Stimulated activated CD4-positive, alpha-beta T cell treated with anti-CD3 and anti-CD28 coated beads, Interleukin-12 subunit alpha, Interleukin-12 subunit beta, amount 100 ng/mL, for 4 hours (primary cell): ENCODE data around the gene GPC5.
"Not testable (repeated sequence)": the region's sequence is repeated elsewhere in the genome, so short reads cannot be mapped to it uniquely, and the experiment has no call there.

Source experiments
- DNase-seq: peaks from one replicate; pipeline ENCODE4 v3.0.0-alpha.2; 2020

GPC5 gene

DNA sequence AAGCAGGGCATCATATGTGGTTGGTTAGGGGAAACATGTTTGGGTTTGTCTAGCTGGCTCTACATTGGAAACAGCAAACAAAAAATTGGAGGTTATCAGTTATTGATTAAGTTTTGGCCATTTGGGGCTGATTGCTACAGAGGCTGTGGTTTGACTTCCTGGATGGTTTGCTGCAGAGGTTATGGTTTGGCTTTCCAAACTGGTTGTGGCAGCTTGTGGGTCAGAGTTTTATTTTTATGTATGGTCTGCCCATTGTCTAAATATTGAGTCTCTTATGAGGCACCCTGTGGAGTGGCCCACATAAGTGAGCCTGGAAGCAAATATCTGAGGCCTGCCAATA, 261.6 kb downstream of the GPC5 start:
- DNase-seq: no peak

DNA sequence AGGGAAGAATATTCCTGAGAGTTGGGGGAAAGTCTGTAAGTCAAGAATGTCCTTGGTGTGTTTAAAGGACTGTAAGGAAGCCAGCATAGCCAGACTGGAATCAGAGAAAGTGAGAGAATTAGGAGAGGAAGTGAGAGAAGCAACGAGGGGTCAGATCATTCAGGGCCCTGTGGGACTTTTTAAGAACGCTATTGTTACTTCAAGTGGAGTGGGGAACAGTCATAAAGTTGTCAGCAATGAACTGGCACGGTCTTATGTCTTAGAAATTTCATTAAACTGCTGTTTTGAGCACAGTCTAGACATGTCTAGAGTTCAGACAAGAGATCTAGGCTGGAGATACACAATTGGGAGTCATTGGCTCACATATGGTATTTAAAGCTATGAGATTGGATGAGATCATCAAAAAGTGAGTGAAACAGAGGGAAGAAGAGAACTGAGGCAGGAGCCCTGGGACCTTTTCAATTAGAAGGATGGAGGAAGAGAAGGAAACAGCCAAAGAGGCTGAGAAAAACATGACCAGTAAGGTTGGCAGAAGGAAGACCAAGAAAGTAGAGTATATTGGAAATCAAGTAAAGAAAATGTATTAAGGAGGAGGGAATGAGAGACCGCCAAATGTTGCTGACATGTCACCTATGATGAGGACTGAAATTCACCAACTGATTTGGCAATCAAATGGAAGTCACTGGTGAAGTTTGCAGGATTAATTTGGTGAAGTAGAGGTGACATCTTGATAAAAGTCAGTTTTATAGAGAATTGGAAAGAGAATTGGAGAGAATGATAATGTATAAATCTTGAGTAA, 263.5 kb downstream of the GPC5 start:
- DNase-seq: no peak

DNA sequence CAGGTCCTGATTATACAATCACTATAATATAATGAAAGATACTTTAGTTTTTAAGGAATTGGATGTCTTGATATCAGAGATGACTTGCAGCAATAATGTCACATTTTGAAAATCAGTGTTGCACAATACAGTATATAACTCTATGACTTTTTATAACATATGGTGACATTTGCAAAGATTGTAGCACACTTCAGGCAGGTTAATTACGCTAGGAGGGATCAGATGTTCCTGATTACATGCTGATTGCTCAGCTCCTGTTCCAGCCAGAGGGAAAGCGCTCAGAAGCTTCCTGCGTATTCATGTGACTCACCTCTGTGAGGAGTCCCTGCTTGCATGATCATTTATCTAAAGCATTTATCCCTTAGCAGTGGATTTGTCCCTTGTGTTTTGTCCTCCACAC, 265.6 kb downstream of the GPC5 start:
- DNase-seq: no peak

DNA sequence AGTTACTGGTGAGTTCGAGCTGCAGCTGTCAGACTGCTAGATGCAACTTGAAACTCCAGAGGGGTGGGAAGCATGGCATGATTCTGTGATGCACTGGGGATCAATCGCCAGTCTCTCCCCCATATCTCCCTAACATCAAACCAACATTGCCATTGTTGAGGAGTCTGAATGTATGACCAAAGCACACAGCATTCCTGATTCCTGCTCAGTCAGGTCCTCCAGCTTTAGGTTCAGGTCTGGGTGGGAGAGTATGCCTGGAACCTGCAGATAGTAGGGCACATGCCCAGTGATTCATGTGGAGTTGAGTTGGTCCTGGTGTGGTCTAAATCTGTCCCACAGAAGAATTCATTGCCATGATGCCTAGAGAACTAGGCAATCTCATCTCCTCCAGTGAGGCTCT, 269.1 kb downstream of the GPC5 start:
- no peak for DNase-seq

DNA sequence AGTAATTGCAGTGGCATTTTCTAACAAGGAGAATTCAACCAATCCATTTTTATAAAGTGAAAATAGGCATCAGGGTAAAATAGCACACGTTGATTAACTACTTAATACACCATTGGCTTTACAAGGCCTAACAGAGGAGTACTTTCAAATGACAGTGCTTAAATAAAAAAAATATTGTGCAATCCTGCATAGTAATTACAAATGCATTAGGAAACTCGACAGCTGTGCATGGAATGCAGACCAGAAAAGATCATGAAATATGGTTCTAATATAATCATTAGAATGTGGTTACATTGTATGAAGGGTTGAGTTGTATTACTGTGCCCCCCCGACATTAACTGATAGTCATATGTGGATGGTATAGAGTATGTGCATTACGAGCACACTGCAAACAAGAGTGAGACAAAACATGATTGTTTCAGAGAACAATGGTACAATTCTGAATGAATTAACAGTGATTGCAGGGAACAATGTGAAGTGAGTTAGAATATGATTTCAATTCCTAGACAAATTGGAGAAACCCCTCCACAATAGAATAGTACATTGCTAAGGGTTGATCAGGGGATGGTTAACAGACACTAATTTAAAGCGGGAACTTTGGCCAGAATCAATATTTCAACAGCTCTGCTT, 270.6 kb downstream of the GPC5 start:
- no peak for DNase-seq

DNA sequence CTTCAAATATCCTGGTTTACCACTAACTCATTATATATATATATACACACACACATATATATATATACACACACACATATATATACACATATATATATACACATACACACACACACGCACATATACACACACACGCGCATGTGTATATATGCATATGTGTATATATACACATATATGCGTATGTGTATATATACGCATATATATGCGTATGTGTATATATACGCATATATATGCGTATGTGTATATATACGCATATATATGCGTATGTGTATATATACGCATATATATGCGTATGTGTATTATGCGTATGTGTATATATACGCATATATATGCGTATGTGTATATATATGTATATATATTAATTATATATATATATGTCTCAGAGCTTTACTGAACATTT, 275.9 kb downstream of the GPC5 start:
- not testable (repeated sequence) for DNase-seq

DNA sequence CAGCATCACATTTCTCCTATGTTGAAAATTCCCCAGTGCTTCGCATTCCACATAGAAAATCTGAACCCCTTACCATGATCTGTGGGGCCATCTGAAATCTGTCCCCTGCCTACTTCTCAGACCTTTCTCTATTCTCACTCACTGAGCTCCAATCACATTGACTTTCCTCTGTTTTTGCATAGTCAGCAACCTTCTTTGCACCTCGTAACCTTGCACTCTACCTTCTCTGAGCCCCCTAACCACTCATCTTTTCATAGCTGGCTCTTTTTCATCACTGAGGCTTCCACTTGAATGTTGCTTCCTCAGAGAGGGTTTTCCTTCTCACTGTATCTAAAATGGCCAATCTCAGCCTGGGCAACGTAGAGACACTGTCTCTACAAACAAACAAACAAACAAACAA, 286.3 kb downstream of the GPC5 start:
- no peak for DNase-seq

DNA sequence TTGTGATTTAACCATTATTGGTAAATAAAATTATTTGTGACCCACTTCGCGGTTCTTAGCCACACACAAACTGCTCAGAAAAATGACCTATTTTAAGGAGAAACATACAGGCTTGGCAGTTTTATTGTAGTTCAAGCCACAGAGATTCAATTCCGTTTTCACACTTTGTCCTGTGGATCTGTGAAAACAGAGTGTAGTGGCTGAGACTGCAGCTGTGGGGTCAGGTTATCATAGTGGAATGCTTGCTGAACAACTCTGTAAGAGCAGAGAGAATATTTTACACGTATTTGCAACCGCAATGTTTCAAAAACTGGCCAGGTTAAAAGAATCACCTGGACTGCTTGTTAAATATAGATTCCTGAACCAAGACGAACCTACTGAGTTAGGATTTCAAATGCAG, 292.5 kb downstream of the GPC5 start:
- DNase-seq: no peak

DNA sequence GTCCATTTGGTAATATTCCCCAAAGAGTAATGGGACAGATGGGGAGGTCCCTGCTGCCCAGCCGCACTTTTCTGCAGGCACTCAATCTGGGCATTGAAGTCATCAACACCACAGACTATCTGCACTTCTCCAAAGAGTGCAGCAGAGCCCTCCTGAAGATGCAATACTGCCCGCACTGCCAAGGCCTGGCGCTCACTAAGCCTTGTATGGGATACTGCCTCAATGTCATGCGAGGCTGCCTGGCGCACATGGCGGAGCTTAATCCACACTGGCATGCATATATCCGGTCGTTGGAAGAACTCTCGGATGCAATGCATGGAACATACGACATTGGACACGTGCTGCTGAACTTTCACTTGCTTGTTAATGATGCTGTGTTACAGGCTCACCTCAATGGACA, 295.0 kb downstream of the GPC5 start:
- DNase-seq: no peak

DNA sequence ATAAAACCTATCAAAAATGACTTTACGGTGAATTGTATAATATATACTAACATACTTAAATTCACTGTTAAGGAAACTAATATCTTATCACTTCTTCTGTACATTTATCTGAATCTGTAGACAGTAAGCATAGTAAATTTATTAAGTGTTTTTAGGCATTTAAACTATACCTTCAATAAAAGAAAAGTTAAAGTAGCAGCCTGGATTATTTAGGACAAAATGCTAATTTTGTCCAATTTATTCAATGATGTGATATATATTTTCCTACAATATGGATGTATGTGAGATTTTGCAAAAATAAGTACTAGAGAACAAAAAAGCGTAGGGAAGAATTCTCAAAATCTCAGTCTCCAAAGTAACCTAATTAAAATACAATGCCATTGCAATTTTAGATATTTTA, 299.9 kb downstream of the GPC5 start:
- DNase-seq: no peak

DNA sequence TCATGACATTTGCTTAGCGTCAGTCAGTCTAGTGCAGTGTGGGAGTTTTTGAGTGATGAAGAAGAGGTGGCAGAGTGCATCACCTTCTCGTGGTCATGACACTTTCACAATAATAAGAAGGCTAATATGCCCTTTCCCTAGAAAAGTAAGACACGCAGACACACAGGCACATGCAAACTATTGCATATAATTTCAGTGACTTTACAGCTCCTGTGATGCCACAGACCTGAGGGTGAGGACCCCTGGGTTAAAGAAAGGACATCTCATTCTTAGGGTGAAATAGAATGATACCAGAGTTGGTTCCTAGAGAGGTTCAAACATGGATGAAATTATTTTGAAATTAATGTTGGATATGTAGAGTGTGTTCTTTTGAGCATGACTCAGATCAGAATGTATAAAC, 300.3 kb downstream of the GPC5 start:
- DNase-seq: no peak

DNA sequence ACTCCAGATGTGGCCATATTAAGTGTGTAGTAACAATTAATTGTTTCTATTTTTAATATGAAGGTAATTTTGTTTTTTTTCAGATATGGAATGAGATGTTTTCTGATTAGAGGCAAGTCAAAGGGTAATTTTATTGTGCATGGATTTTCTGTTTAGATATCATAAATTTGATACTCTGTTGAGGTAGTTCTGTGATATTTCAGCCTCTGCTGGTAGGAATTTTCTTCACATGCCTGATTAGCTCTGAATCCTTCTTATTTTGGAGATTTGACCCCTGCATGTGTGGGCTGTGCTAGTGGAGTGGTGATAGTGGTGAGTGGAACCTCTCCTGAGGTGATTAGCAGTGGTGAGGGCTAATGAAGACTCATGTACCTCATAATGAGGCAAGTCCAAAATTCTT, 301.4 kb downstream of the GPC5 start:
- DNase-seq: no peak

DNA sequence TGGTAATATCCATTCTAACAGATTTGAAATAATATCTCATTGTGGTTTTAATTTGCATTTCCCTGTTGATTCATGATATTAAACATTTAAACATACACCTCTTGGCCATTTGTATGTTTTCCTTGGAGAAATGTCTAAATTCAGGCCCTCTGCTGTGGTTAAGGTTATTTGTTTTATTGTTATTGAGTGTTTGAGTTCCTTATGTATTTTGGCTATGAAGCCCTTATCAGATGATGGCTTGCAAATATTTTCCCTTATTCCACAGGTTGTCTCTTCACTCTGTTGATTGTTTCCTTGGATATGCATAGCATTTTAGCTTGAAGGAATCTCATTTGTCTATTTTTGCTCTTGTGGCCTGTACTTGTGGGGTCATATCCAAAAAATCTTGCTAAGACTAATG, 303.6 kb downstream of the GPC5 start:
- DNase-seq: no peak

DNA sequence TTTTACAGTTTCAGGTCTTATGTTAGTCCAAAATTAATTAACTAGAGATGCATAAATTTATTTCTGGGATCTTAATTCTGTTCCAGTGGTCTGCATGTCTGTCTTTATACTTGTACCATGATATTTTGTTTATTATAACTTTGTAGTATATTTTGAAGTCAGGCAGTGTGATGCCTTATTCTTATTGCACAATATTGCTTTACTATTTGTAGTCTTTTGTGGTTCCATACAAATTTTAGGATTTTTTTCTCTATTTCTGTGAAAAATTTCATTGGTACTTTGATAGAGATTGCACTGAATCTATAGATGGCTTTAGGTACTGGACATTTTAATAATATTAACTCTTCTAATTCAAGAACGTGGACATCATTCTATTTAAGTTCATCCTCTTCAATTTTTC, 304.0 kb downstream of the GPC5 start:
- DNase-seq: no peak

DNA sequence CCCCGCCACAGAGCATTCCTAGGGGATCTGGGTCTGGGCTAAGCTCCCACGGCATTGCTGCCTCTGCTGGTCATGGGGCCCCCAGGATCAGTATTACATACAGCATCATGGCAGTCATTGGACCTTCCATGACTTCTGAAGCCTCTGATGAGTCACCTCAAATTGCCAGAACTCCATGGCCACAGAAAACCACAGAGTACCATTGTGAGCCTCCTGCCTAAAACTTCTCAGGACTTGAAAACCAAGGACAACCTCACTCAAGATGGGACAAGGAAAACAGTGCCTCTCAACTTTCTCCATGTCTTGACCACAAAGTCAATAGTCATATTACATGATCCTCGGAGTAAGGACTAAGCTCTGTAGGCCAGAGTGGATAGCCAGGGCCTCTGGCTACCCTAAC, 306.0 kb downstream of the GPC5 start:
- no peak for DNase-seq

DNA sequence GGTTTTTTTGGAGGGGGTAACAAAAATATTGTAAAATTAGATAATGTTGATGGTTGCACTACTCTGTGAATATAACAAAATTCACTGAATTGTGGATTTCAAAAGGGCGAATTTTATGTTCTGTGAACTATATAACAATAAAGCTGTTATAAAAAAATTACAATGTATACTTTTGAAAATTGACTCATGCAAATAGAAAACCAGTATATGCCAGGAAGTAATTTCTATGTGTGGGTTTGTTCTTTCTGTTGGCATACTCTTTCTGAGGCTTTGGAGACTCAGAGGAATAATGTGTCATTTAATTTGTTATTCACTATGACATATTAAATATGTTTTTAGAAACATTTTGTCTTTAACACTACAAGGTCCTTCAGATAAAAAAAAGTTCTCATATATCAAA, 310.1 kb downstream of the GPC5 start:
- DNase-seq: no peak

DNA sequence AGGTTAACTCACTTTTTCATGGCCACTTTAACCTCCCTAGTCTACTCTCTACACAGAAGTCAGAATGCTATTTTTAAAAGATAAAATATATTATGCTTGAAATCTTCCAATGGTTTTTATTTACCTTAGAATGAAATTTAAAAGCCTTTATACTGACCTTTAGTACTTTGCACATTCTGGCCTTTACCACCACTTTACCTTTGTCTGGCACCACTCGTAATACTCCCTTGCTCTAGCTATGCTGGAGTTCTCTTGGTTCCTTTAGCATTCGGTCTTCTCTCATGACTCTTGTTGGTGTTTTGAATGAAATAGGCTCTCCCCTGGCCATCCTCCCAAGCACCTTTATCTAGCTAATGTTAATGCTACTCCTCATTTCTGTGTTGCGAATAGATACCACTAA, 310.8 kb downstream of the GPC5 start:
- DNase-seq: no peak

DNA sequence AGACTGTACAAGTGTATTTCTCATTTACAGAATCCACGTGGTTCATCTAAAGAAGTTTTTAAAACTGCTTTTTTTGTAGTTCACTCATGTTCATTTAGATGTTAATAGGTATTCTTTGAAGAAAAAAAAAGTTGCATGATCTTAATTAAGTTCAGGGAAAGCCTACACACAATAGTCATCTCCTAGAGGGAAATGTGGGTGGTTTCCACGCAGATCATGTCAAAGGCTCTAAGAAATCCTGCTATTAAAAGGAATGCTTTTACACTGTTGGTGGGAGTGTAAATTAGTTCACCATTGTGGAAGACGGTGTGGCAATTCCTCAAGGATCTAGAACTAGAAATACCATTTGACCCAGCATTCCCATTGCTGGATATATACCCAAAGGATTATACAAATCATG, 312.3 kb downstream of the GPC5 start:
- DNase-seq: no peak

DNA sequence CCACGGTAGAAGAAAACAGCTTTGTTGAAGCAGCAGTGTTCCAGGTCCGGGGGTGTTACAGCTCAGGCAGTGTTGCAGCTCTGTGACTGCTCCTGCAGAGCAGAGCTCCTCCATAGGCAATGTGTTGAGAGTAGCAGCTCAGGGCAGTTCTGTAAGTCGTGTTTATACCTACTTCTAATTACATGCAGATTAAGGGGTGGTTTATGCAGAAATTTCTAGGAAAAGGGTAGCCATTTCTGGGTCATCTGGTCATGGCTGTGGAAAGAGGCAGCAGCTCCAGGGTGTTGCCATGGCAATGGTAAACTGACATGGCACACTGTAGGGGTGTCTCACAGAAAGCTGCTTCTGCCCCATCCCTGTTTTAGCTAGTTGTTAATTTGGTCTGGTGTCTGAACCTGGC, 316.4 kb downstream of the GPC5 start:
- DNase-seq: no peak

DNA sequence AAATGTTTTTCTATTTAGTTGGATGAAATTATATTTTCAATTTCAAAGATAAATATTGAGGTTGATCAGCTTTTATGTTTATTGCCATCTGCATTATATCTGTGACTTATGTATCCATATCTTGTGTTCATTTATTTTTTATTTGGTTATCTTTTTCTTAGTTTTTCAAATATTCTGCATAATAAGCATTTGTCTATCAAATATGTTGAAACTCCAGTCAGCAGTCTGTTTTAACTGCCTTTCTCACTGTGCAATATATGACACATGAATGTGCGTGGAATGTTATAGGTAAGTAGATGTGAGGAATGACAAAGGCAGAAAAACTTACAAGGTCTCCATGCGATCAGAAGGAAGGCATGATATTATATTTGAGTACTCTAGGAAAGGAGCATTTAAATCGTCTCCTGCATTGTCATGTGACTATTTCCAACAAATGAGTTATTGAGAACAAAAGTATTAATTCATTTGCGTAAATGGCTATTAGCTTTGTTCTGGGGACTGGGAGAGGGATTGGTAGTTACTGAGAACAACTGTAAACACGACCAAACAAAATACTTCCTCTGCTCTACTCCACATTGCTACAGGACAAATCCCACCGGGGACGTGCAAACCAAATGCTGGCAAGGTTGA, 318.1 kb downstream of the GPC5 start:
- no peak for DNase-seq

DNA sequence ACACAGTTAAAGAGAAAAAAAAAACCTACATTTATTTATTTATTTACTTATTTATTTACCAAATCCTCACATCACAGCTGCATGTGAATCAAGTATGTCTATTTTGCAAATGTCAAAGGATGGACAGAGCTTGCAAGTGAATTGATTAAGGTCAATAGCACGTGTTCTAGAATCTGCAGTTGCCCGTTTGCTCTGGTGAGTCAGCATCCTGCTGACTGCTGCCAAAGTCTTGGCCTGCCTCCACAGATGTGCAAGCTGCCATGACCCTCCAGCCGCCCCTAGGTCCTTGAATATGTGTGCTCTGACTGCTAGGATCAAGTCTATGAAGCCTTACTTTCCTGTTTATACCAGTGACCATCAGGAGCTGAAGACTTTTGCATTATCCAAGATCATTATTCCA, 320.6 kb downstream of the GPC5 start:
- no peak for DNase-seq

DNA sequence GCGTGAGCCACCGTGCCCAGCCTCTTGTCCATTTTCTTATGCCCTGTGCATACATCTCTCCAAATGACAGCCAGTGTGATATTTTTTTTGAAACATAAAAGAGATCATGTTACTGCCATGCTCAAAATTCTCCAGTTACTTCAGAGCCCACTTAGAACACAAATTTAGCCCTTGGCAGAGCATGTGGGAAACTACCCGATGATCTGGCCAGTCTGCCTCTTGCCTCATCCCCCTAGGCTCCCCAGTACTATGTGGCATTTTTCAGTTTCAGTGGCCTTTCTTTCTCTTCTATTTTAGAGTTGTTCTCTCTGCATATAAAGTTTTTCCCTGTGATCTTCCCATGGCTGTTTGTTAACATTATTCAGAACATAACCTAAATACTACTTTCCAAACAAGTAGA, 323.0 kb downstream of the GPC5 start:
- DNase-seq: no peak

DNA sequence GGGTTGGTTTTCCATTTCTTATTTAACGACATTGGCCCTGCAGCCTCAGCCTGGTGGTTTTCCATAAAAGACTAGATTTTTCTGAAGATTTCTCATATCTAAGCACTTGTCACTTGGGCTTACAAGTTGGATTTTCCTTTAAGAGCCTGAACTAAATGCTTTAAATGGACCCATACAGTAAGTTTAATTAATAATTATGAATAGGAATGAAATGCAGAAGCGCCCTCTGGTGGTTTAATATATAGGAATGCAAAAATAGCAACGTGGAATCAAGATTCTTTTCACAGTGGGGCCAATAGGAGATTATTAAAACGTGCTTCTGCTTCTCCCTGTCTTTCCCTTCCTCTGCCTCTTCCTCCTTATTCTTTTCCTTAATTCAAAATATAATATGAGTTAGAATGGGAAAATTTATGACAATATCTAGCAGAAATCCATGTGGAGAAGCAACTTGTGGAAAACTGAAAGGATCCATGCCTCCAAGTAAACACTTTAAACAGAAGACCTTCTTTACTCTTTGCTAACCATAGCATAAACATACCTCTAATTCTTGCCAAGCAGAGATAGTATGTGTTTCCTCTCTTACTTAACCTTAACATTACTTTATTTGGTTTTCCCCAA, 324.0 kb downstream of the GPC5 start:
- no peak for DNase-seq

DNA sequence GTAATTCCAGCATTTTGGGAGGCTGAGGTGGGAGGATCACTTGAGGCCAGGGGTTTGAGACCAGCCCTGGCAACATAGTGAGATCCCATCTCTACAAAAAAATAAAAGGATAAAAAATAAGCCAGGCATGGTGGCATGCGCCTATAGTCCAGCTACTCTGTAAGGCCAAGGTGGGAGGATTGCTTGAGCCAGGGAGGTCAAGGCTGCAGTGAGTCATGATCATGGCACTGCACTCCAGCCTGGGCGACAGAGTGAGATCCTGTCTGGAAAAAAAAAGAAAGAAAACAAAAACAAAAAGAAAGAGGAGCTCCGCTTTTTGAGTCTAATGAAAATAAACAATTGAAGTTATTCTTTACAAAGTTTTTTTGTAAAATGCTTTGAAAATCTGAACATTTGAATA, 326.2 kb downstream of the GPC5 start:
- no peak for DNase-seq
